ENCODE measurements around the gene NBEAL1.
"Not testable (repeated sequence)": the region's sequence is repeated elsewhere in the genome, so short reads cannot be mapped to it uniquely, and the experiment has no call there.

The NBEAL1 gene

DNA sequence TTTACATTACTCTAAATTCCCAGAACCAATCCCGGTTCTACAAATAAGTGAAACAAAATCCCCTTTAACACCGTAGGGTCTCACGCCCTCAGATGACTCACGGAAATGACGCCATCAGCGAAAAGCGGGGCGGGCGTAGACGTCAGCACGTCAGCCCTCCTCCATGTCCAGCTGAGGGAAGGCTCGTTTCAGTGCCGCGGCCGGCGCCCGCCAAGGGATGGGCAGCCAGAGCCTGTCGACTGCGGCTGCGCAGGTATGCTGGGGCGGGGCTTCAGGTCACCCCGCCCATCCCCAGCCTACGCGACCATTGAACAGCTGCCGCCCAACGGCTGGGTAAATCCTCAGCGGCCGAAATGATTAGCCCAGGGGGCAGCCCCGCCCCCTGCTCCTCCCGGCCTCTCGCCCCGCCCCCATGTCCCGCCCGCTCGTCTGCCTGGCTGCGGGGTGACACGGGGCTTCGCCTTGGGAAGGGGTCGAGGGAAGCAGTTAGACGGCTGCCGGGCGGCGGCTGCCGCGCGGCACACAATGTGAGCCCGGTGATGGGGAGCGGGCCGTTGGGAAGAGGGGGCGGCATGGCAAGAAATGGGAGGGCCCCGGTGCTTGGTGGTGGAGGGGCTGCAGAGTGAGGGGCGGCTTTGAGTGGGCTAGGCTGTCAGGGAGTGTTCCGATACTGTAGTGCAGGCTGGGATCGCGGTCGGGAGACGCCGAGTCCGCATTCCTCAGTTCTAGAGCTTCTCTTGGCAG, at the start of gene NBEAL1:
Gene NBEAL1 (plus strand): TSS at position 420 of the 744 bp plus-strand sequence. CDS start 1,510 bp downstream, outside the sequence.
- peak; percentile 98 for DNase-seq

GRCh38 chr2:202965810-202966460, 48.7 kb upstream of the NBEAL1 start:
- DNase-seq: peak; percentile 45

GRCh38 chr2:202969404-202969803, 45.3 kb upstream of the NBEAL1 start:
- DNase-seq: not testable (repeated sequence)

- no peak for DNase-seq
These were observed 37.9 kb upstream of the NBEAL1 start for GRCh38 chr2:202976809-202977208.

- no peak for DNase-seq
These were observed 31.7 kb upstream of the NBEAL1 start for GRCh38 chr2:202982779-202983491.

DNA sequence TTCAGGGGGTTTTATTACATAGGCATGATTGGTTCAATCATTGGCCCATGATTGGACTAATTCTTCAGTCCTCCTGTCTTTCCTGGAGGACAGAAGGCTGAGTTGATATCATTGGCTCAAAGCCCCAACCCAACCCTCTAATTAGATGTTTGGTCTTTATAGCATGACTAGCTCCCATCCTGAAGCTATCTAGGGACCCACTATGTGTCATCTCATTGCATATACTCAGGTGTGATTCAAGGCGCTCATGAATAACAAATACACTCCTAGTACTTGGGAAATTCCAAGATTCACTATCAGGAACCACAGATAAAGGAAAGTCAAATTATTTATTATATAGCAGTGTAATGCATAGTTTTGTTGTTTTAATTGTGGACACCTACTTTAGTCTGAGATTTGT, 24.9 kb upstream of the NBEAL1 start:
- no peak for DNase-seq

- DNase-seq: no peak
These were observed 24.2 kb upstream of the NBEAL1 start for GRCh38 chr2:202990501-202990900.

DNA sequence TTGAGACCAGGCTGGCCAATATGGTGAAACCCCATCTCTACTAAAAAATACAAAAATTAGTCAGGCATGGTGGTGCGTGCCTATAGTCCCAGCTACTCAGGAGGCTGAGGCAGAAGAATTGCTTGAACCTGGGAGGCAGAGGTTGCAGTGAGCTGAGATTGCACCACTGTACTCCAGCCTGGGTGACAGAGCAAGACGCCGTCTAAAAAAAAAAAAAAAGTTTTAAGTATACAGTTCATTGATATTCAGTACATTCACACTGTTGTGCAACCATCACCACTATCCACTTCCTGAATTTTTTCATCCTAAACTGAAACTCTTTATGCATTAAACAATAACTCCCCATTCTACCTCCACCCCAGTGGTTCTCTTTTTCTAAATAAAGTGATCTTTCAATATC, 17.6 kb upstream of the NBEAL1 start:
- DNase-seq: not testable (repeated sequence)

- no peak for DNase-seq
These were observed 12.4 kb upstream of the NBEAL1 start for GRCh38 chr2:203002054-203002821.

DNA sequence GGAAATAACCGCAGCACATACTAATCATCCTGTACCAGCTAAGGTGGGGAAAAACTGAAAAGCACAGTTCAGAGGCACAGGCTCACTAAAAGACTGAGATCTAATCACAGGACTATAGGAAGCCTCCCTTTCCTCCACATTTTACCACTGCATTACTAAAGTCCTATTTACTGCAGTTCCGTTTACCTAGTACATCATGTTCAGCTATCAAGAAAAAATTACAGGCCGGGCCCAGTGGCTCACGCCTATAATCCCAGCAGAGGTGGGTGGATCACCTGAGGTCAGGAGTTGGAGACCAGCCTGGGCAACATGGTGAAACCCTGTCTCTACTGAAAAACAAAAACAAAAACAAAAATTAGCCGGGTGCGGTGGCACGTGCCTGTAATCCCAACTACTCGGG, 11.0 kb upstream of the NBEAL1 start:
- DNase-seq: no peak

DNA sequence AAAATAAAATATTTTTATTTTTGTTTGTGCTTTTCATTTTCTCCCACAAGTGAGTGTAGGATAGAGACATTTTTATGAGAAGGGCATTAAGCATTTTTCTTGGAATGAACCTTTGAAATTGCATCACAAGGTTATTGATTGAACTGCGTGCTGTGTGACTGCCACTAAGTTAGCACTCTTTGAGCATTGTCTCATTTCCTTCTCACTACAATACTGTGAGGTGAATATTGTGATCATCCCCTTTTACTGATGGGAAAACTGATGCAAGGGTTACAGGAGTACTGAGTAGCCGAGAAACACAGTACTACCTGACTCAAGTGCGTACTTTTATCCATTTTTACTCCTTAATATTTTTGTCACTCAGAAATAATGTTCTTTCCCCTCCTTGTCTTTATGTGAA, 2.0 kb downstream of the NBEAL1 start:
- no peak for DNase-seq

- DNase-seq: no peak
These were observed 3.5 kb downstream of the NBEAL1 start for GRCh38 chr2:203018181-203018580.

DNA sequence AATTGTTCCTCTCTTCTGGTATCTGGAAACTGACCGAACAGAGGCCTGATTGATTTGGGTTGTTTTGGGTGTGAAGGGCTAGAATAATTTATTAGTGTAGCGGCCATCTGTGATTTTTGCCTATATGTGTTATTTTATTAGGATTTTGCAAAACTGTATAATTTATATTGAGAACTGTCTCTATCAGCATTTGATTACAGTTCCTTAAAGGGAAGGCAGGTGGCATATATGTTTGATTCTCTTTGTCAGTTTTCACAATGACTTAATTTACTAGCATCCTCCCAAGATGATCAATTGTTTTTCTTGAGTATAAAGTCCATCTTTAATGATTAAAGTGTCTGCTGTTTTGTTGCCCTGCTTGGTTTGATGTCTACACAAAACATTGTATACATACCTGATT, 4.5 kb downstream of the NBEAL1 start:
- DNase-seq: no peak

DNA sequence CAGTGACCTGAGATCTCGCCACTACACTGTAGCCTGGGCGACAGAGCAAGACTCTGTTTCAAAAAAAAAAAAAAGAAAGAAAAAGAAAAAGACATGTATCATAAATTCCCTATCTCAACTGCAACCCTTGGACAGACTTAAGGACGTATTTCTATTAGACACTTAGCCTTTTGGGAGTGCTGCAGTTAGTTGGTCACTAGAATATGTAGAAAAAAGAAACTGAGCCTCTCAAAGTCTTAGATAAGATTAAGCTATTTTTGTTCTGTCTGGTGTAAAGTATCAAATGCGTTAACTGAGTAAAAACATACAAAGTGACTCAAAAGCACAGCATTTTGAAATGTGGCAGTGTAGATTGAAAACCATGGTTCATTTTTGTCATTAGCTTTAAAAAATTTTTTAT, 7.3 kb downstream of the NBEAL1 start:
- DNase-seq: no peak

DNA sequence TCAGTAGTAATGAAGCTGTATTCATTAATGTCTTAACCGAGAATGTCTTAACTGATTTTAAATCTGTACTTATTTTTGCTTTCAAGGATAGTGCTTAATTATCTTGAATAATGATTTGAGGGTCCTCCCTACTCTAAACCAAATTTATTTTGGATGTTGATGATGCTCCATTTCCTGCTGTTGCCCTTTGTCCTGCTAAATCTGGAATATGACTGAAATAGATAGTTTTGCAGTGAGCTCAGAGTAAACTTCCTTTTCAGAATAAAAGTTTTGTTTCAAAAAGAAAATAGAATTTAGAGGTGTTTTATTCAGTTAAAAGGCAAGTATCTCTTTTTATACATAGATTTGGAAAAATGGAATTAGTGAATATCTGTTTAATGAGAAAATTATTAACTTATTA, 8.1 kb downstream of the NBEAL1 start:
- DNase-seq: peak; percentile 29

DNA sequence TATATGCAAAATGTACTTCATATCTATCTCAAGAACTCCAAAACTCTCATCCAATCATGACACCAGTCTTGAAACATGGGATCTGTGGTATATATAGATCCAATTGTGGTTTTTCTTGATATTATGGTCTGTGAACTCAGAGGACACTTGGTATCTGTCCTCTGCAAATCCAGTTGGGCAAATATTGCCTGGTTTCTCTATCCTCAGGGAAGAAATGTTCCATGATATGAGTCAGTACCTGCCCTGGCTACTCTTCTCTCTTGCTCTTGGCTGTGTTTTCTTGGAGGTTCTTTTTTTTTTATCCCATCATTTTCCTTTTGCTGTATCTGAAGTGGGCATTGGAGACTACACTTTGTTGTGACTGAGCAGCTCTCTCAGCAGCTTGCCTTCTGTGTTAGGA, 10.9 kb downstream of the NBEAL1 start:
- DNase-seq: peak; percentile 29

- no peak for DNase-seq
These were observed 15.9 kb downstream of the NBEAL1 start for GRCh38 chr2:203030545-203030944.

DNA sequence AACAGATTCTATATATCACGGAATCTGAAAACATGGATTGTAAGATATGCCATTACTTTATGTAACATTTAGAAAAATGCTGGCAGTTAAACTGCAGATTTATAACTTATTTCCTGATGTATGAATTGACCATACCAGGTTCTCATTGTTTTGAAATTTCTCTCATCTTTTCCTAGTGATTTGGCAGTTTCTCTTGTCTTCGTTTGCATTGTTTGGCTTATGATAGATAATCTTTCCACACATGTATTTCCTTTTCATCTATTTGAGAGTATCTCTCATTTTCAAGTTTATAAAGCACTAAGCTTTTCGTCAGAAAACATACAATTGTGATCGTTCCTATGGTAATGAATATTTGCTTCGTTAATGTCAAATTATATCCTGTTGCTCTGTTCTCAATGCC, 16.3 kb downstream of the NBEAL1 start:
- no peak for DNase-seq

DNA sequence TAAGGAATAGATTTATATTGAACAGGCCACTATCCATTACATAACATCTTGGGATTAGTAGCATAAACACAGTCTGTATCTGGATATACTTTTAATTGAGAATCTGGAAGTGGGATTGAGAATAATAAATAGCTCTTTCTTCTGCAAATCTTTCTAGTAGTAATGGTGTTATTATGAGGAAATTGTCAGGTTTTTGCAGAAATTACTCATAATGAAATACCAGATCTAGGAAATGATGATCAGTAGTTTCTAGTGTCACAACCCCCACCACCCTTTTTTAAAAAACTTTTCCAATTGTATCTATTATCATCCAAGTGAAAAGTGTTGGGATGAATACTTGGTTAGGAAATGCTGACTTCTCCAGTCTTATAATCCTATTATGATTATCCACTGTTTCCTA, 18.7 kb downstream of the NBEAL1 start:
- DNase-seq: no peak

DNA sequence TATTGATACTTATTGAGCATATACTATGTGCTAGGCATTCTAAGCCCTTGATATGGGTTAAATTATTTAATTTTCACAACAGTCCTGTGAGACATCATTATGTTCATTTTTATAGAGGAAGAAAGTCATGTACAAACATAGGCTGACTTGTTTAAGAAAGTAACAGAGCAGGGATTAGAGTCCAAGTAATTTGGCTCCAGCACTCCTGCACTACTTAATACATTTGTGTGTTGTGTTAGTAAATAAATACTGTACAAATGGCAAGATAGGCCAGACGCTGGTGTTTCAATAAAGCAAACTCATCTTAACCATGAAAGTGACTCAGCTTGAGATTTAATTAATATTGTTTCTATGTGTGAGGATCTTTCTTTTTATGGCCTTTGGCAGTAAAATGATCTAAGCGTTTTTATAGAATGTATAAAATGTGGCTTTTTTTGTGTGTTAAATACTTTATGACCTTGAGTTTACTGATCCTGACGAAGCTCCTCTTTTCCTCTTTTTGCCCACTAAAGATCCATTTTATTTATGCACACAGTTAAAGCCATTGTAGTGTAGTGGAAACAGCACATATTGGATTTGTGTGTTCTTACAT, 21.3 kb downstream of the NBEAL1 start:
- no peak for DNase-seq

DNA sequence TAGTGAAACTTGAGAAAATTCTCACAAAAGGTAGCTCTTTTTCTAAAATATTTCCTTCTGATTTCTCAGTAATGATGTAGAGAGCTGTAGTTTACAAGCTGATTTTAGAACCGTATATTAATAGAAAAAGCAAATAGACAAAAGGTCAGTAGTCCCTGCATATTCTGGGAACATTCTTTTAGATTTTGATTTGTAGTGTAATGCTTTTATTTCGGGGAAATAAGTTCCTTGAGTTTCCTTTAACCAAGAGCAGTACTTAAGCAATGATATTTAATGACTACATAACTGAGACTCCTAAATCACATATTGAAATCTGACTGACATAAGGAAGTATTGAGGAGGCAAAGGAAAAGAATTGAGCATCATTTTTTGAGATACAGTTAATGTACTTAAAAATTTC, 22.4 kb downstream of the NBEAL1 start:
- DNase-seq: no peak

DNA sequence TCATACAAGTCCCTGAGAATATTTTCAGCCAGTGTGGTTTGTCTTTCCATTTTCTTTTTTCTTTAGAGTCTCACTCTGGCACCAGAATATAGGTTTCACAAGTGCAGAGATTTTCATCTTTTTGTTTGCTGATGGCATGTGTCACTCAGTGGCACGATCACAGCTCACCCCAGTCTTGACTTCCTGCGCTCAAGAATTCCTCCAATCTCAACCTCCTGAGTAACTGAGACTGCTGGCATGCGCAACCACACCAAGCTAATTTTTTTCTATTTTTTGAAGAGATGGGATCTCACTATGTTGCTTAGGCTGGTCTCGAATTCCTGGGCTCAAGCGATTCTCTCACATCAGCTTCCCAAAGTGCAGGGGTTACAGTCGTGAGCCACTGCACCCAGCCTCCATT, 23.9 kb downstream of the NBEAL1 start:
- DNase-seq: no peak

- DNase-seq: not testable (repeated sequence)
These were observed 24.5 kb downstream of the NBEAL1 start for GRCh38 chr2:203039211-203039610.
